ENCODE results near the gene CCR3.

CCR3 gene

DNA sequence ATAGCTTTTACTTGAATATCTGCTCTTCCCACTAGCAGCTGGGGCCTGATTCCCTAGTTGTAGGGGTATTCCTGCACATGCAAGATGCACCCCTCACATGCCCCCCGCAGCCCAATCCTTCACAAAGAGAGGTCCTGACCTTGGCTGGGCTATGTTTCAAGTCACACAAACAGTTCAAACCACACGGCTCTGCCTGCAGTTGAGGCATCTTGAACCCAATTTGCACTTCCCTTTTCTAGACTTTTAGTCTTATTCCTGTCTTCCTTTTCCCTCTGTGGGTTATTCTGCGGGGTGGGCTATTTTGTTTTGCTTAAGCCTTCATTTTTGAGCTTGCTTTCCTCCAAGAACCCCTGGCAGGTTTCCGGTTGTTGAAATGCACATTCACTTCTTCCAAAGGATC is 20.9 kb upstream of the CCR3 start:
- no peak for DNase-seq (ENCODE audit: low spot score)

DNA sequence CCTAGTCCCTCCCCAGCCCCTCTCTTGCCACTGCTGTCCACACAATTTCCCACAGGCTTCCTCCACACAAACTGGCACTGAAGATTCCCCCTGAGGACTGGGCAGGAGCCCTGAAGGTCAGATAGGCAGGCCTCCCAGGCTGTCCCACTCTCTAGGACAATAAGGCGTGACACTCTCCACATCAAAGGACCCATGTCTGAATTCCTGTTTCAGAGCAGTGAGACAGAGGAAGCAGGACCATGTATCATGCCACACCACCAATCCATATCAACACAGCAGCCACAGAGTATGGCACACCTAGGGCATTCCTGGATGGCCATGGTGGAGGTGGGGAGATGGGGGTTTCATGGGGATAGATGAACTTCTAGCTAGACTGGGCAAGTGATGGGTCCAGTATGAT is 20.3 kb upstream of the CCR3 start:
- DNase-seq (ENCODE audit: low spot score), result no peak

DNA sequence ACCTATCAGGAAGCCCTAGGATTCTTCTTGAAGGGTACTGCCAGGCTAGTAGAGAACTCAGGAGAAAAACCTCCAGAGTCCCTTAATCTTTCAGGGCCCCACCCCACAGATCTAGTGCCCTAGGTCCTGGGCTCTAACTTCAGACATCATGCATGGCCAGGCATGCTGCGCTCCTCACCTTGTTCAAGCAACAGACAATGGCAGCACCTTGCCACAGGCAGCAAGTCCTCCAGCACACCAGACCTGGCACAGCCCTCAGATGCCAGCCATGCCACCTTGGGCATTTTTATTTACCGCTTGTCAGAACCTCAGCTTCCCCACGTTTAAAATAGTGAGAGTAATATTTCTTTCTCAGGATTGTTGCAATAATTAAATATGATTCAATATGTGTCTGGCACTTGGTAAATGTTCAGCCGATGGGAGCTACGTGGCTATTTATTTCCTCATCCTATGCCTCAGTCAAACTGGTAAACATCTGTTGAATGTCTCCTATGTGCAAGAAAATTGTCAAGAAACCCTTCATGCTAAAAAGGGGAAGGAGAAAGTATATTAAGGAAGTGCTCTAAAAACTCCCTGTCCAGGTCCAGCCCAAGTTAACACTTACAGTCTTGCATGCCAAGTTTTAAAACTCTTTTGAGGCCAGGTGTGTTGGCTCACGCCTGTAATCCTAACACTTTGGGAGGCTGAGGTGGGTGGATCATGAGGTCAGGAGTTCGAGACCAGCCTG is 19.7 kb upstream of the CCR3 start:
- DNase-seq (ENCODE audit: low spot score), result no peak

DNA sequence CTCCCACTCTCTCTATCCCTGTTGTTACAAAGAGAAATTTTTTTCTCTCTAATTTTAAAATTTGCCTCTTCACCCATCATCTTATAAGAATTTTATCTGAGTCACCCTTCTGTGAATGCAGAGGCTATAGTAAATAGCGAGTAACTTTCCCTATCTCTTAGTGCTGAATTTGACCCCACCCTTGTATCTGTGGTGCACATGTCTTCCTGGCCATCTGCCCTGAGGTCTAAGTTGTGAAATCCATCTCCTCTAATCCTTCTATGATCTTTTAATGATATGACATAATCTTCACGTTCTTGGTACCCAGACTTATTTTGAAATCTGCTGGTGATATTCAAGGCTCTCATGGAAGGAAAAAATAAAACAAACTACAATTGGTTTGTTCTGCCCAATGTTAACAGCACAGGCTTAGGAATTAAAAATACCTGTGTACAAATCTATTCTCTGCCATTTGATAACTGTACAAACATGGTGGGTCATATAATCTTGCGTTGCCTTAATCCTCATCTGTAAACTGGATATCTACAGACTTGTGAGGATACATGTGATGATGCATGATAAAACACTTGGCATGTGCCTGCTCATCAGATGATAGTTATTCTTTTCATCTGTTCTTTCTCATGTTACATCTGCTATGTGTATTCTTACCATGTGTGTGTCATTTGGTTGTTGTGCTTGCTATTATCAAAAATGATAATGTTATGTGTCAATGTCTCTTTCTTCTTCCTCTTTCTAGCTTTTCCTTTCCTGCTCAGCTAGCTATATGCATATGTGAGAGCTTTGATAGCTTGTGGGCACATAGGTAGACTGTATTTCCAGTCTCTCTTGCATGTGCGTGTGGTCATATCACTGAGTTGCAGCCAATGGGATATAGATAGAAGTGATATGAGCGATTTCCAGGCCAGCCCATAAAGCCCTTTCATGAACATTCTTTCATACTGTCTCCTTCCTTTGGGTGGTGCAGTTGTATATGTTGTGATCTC is 13.7 kb upstream of the CCR3 start:
- no peak for DNase-seq (ENCODE audit: low spot score)

DNA sequence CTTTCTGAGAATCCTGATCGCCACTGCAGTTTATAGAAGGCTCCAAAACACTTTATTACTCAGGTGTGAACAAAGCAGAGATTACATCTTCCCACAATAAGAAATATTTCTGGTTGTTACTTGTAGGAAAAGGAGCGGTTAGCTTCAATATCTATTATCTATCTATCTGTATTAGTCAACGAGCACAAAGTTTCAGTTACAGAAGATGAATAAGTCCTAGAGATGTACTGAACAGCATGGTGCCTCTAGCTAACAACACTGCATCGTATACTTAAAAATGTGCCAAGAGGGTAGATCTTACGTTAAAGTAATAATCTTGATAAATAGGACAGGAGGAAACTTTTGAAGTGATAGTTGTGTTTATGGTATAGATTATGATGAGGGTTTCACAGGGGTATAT is 10.9 kb upstream of the CCR3 start:
- DNase-seq (ENCODE audit: low spot score), result no peak

DNA sequence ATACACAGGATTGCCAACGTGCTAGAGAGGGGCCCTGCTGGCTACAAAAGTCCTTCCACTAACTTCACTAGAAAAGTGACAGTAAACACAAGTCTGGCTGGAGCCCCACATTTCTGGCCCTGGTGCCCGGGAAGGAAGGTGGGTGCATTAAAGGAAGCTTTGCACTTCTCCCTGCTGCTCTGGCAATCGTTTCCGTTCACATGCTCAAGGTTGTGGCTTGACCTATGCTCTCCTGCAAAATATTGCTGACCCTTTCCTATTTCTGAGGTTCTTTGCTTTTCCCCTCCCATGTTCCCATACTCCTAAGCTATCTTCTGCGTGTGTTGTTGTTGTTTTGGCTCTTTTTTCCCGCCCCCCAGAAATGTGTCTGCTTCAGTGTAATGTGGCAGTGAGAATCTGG is 9.1 kb upstream of the CCR3 start:
- DNase-seq (ENCODE audit: low spot score), result no peak

DNA sequence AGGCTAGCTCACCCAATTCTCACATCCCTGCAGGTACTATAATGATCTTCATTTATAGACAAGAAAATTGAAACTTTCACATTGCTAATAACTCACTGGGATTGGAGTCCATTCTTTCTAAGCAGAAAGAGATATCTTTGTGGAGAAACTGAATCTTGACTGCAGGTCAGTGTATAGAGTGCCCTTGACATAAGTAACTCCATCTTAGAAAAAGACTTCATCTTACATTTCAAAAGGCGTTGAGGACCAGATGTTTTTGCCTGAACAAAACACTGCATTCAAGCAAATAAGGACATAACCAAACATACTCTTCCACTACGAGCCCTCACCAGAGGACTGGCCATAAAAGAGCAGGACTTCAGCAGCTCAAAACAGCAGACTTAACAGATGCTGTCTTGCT is 6.8 kb upstream of the CCR3 start:
- DNase-seq (ENCODE audit: low spot score), result no peak

DNA sequence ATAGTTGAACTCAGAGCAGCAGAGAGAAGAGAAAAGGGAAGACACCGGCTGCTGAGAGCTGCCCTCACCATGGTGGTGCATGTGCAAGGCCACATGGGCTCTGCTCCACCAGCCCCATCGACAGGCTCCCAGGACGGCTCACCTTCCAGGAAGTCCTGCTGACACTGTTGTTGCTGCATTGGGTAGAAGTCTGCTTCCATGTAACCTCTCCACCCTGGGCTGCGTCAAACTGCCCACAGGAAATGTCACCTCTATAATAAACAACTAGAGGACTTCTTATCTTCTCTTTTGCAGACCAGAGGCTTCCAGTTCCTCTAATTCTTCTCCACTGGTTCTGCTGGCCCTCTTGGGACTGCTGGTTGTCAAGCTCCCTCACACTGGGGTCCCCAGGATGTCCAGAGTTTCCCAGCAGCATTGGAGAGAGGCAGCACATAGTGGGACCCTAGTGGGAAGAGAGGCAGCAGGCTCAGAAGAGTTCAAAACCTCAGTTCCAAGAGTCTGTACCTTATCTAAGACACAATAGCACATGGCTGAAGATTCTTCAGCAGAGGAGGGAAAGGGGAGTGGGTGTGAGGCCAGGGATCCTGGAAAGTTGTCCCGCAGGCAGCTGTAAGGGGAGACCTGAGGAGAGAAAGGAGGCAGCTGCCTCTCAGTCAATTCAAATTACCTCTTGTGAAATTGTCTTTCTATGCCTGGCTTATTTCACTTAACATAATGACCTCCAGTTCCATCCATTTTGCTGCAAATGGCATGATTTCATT is 5.8 kb upstream of the CCR3 start:
- no peak for DNase-seq (ENCODE audit: low spot score)

DNA sequence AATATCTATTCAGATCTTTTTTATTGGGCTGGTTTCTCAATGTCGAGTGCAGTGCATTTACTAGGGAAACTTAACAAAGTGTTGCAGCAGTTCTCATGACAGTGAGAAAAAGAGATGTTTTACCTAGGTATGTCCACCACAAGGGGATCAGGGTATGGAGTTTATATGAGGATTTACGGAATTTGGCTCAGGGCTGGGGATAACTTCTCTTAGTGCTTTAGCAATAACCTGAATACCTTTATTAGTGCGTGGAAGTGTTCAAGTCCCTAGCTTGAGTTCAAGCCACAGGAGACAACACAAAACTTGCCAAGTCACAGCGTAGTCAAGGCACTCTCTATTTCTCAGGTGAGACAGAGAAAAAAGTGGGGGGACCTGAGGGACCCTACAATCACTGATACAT is 3.9 kb upstream of the CCR3 start:
- DNase-seq (ENCODE audit: low spot score), result no peak

DNA sequence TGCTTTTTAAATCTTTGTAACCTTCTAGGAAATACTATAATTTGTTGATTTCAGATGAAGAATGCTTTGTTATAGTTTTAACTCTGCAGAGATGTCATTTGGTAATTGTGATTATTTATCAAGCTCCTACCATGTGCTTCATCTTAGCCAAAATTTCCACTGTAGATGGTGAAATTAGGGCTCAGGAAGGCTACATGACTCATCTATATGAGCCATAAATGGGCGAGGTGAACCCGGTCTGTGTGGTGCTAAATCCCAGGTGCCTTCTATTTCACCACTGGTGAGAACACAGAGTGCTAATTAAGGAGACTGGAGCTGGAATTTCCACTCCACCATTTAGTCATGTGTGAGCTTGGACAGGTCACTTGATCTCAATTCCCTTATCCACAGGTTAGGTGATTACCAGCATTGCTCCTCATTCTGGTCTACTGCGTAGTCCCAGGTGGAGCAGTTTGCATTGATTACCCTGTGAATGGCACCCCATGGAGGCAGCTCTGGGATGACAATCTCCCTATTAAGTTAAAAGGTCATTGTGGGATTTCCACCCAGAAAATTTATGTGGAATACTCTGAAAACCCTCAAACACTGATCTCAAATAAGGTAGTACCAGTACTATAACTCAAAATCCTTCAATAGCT is 2.8 kb upstream of the CCR3 start:
- DNase-seq (ENCODE audit: low spot score), result no peak

DNA sequence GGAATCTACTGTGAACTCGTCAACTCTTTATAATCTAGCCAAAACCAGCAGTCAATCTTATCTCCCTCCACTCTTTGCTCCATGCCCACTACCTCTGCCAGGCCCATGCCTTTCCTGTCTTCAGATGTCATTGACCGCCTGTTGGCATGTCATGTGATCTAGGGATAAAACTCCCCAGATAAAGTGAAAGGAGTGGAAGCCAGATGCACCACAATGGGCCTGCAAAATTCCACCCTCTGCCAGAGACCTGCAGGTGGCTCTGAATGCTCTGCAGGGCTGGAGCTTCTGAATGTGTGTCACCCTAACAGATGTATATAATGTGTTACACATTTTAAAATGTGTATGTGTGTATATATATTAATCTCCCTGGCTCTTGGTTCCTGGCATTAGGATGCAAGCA is 2.3 kb upstream of the CCR3 start:
- DNase-seq (ENCODE audit: low spot score), result no peak

DNA sequence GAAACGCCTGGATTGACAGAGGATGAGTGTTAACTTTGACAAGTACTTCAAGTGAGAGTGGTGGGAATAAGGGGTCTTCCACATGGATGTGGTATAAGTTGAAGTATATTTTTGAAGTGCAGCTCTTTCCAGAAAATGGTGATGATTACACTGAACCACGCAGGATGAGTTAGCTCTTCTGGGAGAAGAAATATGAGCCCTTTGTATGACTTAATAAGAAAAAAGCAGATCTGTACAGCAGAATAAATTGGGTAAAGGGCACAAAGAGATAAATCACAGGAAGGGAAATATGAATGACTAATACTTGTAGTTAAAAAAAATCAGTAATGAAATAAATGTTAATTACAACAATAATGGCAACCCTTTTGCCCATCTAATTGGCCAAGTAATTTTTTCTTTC is 1.3 kb downstream of the CCR3 start:
- DNase-seq (ENCODE audit: low spot score), result no peak

DNA sequence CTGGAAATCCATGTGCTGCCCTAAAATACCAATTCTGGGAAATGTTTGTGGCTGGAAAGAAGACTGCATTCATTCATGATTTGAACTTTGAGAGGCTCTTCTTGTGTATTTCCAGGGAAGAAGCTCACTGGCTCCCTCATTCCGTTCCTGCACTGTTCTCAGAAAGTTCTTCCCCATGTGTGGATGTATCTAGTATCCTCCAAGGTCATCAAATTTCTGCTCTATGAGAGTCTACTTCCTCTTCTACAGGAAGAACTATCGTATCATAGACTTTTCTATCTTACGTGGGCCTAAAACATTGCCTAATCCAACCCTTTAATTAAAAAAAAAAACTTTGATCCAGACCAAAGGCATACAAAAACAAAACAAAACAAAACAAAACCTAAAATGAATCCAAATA is 2.9 kb downstream of the CCR3 start:
- DNase-seq (ENCODE audit: low spot score), result no peak

DNA sequence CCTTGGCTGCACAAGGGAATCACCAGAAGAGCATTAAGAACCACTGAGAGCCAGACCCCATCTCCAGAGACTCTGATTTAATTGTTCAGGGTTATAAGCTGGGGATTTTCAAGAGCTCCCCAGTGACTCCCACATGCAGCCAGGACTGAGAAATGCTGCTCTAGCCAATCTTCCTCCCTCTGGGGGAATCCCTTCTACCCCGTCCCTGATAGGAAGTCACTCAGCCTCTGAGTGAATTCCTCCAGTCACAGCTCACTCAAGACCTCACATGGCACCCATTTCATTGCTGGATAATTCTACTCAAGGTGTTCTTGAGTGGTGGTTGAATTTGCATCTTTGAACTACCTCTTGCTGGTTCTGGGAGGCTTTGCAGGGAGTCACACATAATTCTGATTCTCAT is 10.7 kb downstream of the CCR3 start:
- DNase-seq (ENCODE audit: low spot score), result no peak

DNA sequence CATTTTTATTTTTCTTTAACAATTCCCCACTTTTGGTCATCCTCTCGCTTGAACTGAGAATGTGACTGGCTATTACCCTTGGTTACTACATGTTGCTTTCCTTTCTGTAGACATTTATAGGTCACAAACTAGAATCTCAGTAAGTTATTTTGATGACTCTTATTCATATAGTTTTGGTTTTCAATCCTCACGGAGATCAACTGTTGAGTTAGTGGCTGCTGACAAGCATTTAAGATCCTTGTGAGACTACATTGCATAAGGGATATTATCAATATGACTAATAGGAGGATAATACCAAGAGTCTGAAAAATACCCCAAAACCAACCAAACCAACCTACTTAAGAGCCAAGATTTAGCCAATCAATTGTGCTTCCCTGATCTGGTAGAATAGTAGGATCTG is 16.3 kb downstream of the CCR3 start:
- DNase-seq (ENCODE audit: low spot score), result no peak

DNA sequence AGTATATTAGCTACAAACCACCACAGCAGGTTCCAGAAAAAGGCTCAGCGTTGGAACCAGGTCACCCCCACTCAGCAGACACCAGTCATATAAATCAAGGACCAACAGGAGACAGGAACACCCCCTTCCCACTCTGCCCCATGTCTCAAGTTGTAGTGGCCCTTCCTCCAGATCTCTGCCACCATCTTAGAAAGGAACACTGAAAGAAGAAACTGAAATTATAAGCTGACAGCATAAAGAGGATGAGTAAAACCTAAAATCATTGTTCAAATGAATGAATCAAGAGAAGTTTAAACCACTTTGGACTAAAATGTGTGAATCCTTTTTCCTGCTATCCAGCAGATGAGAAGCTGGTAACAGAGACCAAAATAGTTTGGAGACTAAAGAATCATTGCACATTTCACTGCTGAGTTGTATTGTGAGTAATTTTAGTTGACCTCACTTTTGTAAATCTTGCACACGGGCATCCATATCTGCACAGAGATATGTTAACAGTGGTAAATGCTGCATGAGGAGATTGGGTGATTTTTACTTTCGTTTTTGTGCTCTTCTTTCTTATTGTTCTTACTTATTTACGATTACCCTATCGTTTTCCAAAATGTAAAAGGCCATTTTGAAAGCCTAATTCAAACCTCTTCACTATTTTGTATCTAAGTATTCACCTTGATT is 19.8 kb downstream of the CCR3 start:
- DNase-seq (ENCODE audit: low spot score), result no peak

DNA sequence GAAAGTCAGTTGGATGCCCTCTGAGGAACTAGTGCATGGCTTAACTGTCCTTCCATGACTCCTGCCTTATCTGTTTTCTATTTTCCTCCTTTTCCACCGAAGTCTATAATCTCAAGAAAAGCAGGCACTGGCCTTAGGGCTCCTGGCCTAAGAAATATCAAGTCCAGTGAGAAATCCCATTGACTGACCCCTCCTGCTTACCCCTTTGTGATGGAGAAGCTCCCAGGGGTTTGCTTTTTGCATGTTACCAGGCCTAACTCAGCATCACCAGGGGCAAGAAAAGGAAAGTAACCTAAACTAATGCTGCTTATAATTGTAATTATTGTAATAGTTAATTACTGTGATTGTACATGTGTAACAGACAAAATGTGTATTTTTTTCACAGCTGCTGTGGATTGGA is 21.7 kb downstream of the CCR3 start:
- no peak for DNase-seq (ENCODE audit: low spot score)

DNA sequence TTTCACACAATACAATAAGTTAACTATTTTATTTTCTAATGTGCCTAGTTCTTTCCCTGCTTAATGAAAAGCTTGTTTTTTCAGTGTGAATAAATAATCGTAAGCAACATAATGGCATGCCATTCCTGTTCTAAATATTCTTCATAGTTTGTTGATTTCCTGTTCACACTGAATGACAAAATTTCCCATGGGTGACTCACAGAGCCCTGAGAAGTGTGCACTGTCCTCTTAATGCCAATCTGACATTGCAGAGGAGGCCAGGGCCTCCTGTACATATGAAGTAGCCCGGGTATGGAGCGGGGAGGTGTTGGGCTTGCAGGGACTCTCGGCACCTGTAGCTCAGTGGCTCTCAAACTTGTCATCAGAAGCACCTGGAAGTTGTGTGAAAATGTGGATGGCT is 24.3 kb downstream of the CCR3 start:
- DNase-seq (ENCODE audit: low spot score), result no peak

DNA sequence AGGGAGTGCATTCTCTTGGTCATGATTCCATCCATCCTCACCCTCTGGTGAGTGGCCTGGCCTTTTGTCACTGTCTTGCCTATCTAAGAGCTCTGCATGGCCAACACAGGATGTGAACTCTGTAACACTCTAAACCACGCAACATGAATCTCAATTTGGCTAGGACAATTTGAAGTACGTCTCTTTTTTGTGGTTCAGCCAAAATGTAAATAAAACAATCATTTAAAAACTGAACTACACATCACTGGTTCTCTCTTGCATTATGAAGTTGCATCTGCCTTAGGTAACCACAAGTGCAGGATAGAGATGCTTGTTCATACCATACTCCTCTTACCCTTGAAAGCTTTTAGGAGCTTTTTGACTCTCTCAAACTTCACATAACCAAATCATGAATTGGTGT is 27.3 kb downstream of the CCR3 start:
- no peak for DNase-seq (ENCODE audit: low spot score)

DNA sequence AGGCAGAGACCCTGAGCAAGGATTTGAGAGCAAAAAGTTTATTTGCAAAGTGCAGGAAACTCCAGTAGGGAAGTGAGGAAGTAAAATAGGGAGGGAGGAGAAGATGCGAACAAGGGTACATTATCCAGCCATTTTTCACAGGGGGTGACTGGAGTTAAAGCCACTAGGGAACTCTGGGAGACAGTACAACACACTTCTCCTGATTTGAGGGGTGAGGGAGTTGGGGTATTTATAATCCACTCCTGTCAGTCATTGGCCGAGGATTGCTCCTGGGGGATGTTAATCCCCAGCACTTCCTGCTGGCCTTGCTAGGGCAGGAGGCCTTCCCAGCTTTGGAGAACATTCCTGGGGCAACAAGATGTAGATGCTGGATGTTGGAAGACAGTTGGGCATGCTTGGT is 28.2 kb downstream of the CCR3 start:
- DNase-seq (ENCODE audit: low spot score), result no peak

DNA sequence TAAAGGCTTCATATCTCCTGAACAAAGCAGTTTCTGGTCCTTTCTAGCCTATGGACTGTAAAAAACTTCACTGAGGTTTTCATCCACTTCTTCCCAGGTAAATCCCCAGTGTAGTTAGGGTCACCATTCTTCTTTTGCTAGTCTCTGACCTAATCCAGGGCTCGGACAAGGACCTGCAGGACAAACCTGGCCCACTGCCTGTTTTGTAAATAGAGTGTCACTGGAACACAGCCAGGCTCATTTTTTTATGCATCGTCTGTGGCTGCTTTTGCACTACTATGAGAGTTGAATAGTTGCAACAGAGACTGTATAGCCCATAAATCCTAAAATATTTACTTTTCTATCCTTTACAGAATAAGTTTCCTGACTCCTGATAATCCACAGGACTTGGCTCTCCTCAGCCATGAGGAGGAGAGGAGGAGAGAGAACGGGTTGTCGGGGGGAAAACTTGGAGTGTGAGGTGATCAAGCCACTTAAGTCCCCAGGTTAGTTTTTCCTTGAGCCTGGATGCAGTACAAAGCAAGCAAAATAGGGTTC is 29.0 kb downstream of the CCR3 start:
- no peak for DNase-seq (ENCODE audit: low spot score)
